Dendritic cell treated with granulocyte-macrophage colony-stimulating factor and Interleukin-4, amounts not matched to agents 40 ng/mL and 50 ng/mL, for 4 days (primary cell): ENCODE data around the gene CACFD1.
A peak's percentile ranks its signal among the peaks of the same experiment; 100 is the strongest.

Experiments used
- H3K27ac Mint-ChIP-seq: one replicate; pipeline ENCODE4 v1.8.0; 2022; ENCODE audit warnings: mild to moderate bottlenecking, mixed read lengths
- H3K27me3 Mint-ChIP-seq: one replicate; pipeline ENCODE4 v1.8.0; 2022; ENCODE audit warnings: mild to moderate bottlenecking, mixed read lengths
- H3K36me3 Mint-ChIP-seq: one replicate; pipeline ENCODE4 v1.8.0; 2022; ENCODE audit warnings: low read depth, mixed read lengths
- H3K4me1 Mint-ChIP-seq: one replicate; pipeline ENCODE4 v1.8.0; 2022; ENCODE audit warnings: low read depth, mixed read lengths
- H3K4me3 Mint-ChIP-seq: one replicate; pipeline ENCODE4 v1.8.0; 2022; ENCODE audit warnings: mild to moderate bottlenecking, moderate library complexity, mixed read lengths
- H3K9me3 Mint-ChIP-seq: one replicate; pipeline ENCODE4 v1.8.0; 2022; ENCODE audit warnings: mixed read lengths
- intact Hi-C: fragments of 100-400 bp; cut with micrococcal nuclease; formaldehyde crosslinking; loops from one replicate; pipeline ENCODE4 v1.15.0; 2022

The CACFD1 gene

DNA sequence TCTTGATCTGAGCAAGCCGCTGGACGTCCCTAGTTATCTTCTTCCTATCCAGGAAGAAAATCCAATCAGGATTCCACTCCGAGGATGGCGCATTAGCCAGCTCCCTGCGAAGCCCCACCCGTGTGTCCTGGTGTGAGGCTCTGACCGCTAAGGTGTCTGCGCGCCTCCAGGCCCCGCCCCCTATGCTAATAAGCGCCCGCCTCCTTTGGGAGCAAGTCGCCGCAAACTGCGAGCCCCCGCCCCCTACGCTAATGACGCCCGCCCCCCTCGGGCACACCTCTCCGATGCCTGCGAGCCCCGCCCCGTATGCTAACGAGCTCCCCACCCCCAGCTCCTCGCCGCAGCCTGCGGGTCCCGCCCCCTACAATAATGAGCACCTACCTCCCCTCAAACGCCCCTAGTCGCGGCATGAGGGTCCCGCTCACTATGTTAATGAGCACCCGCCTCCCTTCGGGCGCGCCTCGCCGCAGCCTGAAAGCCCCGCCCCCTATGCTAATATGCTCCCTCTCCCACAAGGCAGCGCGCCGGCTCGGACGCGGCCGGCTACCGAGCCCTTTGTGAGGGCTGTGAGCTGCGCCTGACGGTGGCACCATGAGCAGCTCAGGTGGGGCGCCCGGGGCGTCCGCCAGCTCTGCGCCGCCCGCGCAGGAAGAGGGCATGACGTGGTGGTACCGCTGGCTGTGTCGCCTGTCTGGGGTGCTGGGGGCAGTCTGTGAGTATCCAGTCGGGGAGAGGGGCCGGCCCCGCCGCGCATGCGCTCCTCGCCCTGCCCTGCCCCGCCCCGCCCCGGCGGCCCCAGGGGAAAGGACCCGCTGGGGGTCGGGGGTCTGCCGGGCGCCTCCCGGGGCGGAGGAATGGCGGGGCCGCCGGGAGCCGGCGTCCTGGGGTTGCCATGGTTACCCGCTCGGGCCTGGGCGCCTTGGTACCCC lies at the start of gene CACFD1:
TSS of gene CACFD1 (plus strand) at position 503 of the 929 bp plus-strand sequence. CDS start at position 592, 89 bp downstream.
- Mint-ChIP-seq H3K4me3 (peak within 1 kb of the TSS; percentile 98), H3K4me1 (peaks cover 49% of the 10 kb centered on the region), H3K27me3 (peaks cover 38% of the 10 kb centered on the region), H3K36me3 (peaks cover 6% of the 10 kb centered on the region), H3K9me3 (no peaks in the 10 kb centered on the region), H3K27ac (peak within 1 kb of the TSS; percentile 91)
- intact Hi-C loops, result loop anchor here (2.0 to 5.0 kb wide), 2 partner anchors 19 to 37 kb away; partner anchors contain the start of genes ADAMTS13 and SLC2A6

DNA sequence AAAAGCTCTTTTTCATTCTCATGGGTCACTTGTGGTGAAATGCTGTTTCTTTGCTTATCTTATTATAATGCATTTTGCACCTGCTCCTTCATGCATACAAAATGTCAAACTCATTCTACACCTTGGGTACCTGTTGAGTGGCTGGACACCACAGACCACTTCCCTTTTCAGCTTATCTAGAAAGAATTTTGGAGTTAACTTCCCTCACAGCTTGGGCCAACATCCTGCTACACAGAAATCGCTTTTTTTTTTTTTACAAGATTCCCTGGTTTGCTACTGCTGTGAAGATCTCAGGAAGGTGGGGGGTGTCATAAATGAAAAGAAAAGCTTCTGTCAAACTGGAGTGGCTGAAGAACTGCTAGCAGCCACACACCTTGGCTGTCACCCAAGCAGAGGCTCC lies 44.6 kb upstream of the CACFD1 start:
- H3K4me1 Mint-ChIP-seq, result peaks cover 42% of the 10 kb centered on the region
- H3K36me3 Mint-ChIP-seq, result peaks cover 70% of the 10 kb centered on the region
- H3K9me3 Mint-ChIP-seq, result no peaks in the 10 kb centered on the region
- H3K27ac Mint-ChIP-seq, result no peak overlapping the region
- no peak overlapping the region for H3K4me3 Mint-ChIP-seq
- intact Hi-C loops, result no loop called here
- no peaks in the 10 kb centered on the region for H3K27me3 Mint-ChIP-seq

DNA sequence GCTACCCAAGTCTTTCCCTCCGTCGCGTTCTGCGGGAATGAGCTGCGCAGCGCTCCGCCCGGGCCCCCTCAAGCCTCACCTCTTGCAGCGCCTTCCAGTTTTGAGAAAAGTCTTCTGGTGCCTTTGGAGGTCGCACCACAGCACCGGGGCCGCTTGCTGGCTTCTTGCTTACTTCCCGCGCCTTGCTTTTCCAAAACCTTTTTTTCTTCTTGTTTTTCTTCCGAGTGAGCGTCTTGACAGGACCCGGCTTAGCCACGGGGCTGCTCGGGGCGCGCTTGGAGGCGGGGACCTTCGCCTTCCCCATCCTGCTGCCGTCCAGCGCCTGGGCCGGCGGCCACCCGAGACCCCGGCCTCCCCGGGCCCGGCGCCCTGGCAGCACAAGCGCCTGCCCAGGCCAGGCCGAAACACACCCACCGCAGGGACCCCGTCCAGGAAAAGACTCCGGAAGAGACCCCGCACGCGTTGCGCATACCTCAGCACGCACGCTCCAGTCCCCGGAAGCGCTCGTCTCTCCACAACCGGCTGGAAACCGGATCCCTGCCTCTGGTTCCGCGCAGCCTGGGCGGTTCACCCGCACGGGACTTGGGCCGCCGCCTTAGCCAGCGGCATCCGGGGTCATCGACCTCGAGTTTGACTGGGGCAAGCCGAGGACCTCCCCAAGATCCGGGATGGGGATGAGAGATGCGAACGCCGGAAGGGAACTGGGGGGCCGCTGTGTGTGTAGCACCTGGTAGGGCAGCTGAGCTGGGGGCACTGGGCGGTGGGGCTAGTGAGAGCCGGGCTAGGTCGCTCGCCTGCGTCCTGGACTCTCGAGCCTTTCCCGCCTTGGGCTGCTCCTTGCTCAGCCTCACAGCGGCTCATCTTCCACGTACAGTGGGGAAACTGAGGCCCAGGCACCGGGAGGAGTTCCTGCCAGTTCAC lies 42.0 kb upstream of the CACFD1 start, which contains the start of gene REXO4:
TSS of gene REXO4 (minus strand) at position 470 of the 921 bp plus-strand sequence. CDS start at position 304, 166 bp downstream.
- peaks cover 42% of the 10 kb centered on the region for H3K4me1 Mint-ChIP-seq
- intact Hi-C loops, result no loop called here
- peaks cover 44% of the 10 kb centered on the region for H3K36me3 Mint-ChIP-seq
- H3K27me3 Mint-ChIP-seq, result peaks cover 2% of the 10 kb centered on the region
- peak within 1 kb of the TSS; percentile 93 for H3K27ac Mint-ChIP-seq
- peak within 1 kb of the TSS; percentile 92 for H3K4me3 Mint-ChIP-seq
- no peaks in the 10 kb centered on the region for H3K9me3 Mint-ChIP-seq

DNA sequence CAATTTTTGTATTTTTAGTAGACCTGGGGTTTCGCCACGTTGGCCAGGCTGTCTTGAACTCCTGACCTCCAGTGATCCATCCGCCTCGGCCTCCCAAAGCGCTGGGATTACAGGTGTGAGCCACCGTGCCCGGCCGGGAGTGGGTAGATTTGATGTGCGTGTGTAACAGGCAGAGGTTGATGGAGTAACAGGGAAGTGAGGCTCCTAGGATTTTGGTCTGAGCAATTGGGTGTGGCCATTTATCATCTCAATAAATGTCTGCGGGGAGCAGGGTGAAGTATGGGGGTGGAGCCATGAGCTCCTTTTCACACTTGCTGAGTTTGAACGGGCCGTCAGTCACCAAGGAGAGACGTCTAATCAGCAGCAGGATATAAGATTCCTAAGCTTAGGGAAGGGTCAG lies 40.8 kb upstream of the CACFD1 start:
- Mint-ChIP-seq H3K27me3 (peaks cover 3% of the 10 kb centered on the region), H3K4me1 (peaks cover 40% of the 10 kb centered on the region), H3K9me3 (no peaks in the 10 kb centered on the region), H3K4me3 (peak overlapping the region; percentile 92), H3K27ac (no peak overlapping the region), H3K36me3 (peaks cover 32% of the 10 kb centered on the region)
- intact Hi-C loops, result no loop called here

DNA sequence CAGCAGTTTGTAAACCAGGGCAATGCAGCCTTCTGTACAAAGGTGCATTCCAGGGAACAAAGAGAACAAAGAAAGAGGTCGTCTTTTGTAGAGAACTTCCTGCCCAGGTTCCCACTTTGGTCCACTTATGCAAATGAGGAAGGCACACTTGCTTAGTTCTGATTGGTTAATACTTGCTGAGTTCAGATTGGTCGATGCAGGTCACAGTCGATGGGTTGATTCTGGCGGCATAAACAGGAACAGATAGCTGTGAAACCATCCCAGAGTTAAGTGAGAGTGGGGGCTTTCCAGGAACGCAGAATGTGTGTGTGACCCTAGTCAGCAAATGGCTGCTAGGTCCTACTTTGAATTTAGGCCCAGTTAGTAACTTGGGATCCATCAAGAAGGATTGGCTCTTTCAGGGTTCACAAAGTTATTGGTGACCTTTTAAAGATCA lies 39.4 kb upstream of the CACFD1 start:
- intact Hi-C loops, result loop anchor here (5.0 kb wide), 1 partner anchor 37 kb away; the partner anchor contains the start of gene CACFD1
- H3K36me3 Mint-ChIP-seq, result peaks cover 18% of the 10 kb centered on the region
- no peak overlapping the region for H3K4me3 Mint-ChIP-seq
- H3K27me3 Mint-ChIP-seq, result peaks cover 4% of the 10 kb centered on the region
- H3K4me1 Mint-ChIP-seq, result peaks cover 31% of the 10 kb centered on the region
- H3K27ac Mint-ChIP-seq, result no peak overlapping the region
- H3K9me3 Mint-ChIP-seq, result no peaks in the 10 kb centered on the region

DNA sequence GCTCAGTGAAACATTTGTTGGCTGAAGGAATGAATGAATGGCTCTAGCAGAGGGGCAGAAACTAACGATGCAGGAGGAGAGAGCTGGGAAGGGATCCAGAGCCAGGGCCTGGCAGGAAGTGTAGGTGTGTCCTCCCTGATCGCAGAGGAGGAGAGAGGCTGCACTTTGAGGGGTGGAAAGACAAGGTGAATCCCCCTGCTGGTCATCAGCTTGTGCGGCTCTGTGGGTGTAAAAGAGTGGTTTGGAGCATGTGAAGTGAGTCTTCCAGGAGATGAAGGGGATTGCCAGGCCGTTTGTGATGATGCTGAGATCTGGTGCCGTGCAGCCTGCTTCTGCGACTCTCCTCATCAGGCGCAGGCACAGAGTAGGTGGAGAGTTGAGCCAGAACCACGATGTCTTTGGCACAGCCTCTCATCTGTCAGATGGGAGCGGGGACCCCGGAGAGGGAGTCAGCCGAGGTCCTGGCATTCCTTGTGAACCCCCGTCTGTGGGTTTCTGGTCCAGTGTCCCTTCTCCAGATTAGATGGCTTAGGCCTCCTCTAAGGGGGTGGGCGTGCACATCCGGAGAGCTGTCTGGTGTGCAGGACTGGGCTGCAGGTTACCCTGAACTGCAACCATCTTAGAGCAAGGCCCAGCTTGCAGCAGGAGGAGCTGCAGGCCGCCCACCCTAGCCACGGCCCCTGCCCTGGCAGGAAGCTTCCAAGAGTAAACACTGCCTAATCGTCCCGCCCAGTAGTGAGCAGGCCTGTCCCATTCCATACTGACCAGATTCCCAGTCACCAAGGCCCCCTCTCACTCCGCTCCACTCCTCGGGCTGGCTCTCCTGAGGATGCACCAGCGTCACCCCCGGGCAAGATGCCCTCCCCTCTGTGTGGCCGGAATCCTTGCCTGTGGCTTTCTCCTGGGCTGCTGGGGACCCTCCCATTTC lies 37.9 kb upstream of the CACFD1 start, which contains the start of gene ADAMTS13:
TSS of gene ADAMTS13 (plus strand) at position 753 of the 928 bp plus-strand sequence. CDS start at position 830, 77 bp downstream.
- Mint-ChIP-seq H3K27ac (no peak within 1 kb of the TSS), H3K27me3 (peaks cover 16% of the 10 kb centered on the region), H3K4me3 (no peak within 1 kb of the TSS), H3K9me3 (no peaks in the 10 kb centered on the region), H3K36me3 (peaks cover 12% of the 10 kb centered on the region), H3K4me1 (peaks cover 16% of the 10 kb centered on the region)
- intact Hi-C loops, result loop anchor here (5.0 kb wide), 1 partner anchor 35 kb away; the partner anchor contains the start of gene CACFD1

DNA sequence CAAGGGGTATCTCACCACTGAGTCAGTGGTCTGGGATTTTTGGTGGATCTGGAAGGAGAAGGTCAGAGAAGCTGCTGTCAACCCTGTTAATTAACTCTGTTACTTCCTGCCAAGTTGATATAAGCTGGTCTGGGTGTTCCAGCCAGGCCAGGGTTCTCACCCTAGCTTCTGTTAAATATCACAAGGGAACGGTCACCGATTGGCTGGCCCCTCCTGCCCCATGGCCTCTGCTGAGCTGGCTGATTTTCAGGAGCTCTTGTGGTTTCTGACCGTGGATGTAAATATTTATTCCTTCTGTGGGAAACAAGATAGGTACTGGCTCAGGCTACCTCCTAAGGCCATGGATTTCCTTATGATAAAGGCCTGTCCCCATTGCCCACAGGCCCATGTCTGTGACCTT lies 36.6 kb upstream of the CACFD1 start:
- H3K4me3 Mint-ChIP-seq, result no peak overlapping the region
- H3K27ac Mint-ChIP-seq, result no peak overlapping the region
- peaks cover 12% of the 10 kb centered on the region for H3K4me1 Mint-ChIP-seq
- no peaks in the 10 kb centered on the region for H3K9me3 Mint-ChIP-seq
- intact Hi-C loops, result loop anchor here (5.0 kb wide), 1 partner anchor 34 kb away; the partner anchor contains the start of gene CACFD1
- peaks cover 2% of the 10 kb centered on the region for H3K36me3 Mint-ChIP-seq
- H3K27me3 Mint-ChIP-seq, result peaks cover 30% of the 10 kb centered on the region

DNA sequence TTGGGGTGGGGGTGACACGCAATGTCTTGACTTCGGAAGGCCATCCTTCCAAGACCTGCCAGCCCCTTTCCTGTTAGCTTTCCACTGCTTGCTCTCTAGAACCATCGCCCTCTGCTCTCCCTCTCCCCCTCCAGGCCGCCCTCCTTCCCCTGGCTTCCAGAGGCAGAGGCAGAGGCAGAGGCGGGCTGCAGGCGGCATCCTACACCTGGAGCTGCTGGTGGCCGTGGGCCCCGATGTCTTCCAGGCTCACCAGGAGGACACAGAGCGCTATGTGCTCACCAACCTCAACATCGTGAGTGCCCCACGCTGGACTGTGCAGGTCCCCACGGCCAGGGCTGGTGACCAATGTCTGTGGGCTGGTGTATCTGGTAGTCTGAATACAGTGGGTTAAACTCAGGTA lies 35.6 kb upstream of the CACFD1 start:
- Mint-ChIP-seq H3K27ac (no peak overlapping the region), H3K4me3 (no peak overlapping the region), H3K4me1 (peaks cover 3% of the 10 kb centered on the region), H3K36me3 (no peaks in the 10 kb centered on the region), H3K9me3 (no peaks in the 10 kb centered on the region), H3K27me3 (peaks cover 37% of the 10 kb centered on the region)
- intact Hi-C loops, result loop anchor here (5.0 kb wide), 1 partner anchor 33 kb away; the partner anchor contains the start of gene CACFD1

DNA sequence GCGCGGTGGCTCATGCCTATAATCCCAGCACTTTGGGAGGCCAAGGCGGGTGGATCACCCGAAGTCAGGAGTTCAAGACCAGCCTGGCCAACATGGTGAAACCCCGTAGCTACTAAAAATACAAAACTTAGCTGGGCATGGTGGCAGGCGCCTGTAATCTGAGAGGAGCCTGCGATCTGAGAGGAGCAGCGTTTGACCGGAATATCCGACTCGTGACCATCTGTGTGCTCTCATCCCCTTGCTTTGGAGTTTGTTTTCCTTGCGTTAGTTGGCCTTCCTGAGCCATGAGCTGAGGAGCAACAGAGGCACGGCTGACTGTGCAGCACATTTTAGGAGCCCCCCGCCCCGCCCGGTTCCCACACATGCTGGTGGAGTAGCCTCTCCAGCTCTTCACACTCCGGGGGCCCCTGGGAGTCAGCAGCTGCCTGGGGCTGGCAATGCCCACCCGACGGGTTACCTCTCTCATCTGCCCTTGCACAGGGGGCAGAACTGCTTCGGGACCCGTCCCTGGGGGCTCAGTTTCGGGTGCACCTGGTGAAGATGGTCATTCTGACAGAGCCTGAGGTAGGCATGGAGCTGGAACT lies 34.6 kb upstream of the CACFD1 start:
- H3K4me1 Mint-ChIP-seq, result no peaks in the 10 kb centered on the region
- no peak overlapping the region for H3K4me3 Mint-ChIP-seq
- H3K27me3 Mint-ChIP-seq, result peaks cover 46% of the 10 kb centered on the region
- no peaks in the 10 kb centered on the region for H3K36me3 Mint-ChIP-seq
- H3K9me3 Mint-ChIP-seq, result no peaks in the 10 kb centered on the region
- intact Hi-C loops, result no loop called here
- H3K27ac Mint-ChIP-seq, result no peak overlapping the region

DNA sequence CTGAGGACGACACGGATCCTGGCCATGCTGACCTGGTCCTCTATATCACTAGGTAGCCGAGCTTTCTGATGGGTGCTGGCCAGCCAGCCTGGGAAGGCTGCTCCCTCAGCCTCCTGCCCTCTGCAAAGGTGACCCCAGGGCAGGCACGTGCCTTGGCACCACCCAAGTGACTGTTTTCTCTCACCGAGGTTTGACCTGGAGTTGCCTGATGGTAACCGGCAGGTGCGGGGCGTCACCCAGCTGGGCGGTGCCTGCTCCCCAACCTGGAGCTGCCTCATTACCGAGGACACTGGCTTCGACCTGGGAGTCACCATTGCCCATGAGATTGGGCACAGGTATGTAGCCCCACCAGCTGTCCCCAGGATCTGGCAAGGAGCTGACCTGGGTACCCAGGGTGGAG lies 33.8 kb upstream of the CACFD1 start:
- H3K36me3 Mint-ChIP-seq, result no peaks in the 10 kb centered on the region
- peaks cover 52% of the 10 kb centered on the region for H3K27me3 Mint-ChIP-seq
- no peaks in the 10 kb centered on the region for H3K4me1 Mint-ChIP-seq
- H3K4me3 Mint-ChIP-seq, result no peak overlapping the region
- intact Hi-C loops, result no loop called here
- H3K27ac Mint-ChIP-seq, result no peak overlapping the region
- no peaks in the 10 kb centered on the region for H3K9me3 Mint-ChIP-seq

DNA sequence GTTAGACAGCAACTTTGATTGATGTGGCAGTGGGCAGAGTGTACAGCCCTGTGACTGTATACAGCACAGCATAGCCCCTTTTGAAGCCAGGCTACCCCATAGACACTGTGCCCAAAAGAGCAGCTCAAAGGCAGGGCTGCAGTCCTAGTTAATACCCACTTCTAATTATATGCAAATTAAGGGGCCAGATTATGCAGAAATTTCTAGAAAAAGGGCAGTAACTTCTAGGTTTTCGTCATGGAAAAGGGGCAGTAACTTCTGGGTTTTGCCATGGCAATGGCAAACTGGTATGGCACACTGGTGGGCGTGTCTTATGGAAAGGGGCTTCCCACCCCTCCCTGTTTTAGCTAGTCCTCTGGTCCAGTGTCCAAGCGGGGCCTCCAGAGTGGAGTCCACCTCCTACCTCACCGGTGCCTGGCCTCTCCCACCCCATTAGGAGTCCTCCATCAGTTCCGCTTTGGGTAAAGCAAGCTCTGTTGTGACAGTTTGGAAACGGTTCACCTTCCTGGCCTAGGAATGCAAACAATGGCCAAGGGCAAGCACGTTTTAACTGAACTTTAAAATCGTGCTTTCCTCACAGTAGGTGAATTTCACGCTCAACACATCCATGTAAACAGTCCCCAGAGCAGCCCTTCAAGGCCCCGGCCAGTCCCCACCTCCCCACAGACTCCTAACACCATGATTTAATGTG lies 32.0 kb upstream of the CACFD1 start:
- no peak overlapping the region for H3K4me3 Mint-ChIP-seq
- no peaks in the 10 kb centered on the region for H3K36me3 Mint-ChIP-seq
- H3K9me3 Mint-ChIP-seq, result no peaks in the 10 kb centered on the region
- intact Hi-C loops, result no loop called here
- peaks cover 53% of the 10 kb centered on the region for H3K27me3 Mint-ChIP-seq
- H3K4me1 Mint-ChIP-seq, result no peaks in the 10 kb centered on the region
- H3K27ac Mint-ChIP-seq, result no peak overlapping the region

DNA sequence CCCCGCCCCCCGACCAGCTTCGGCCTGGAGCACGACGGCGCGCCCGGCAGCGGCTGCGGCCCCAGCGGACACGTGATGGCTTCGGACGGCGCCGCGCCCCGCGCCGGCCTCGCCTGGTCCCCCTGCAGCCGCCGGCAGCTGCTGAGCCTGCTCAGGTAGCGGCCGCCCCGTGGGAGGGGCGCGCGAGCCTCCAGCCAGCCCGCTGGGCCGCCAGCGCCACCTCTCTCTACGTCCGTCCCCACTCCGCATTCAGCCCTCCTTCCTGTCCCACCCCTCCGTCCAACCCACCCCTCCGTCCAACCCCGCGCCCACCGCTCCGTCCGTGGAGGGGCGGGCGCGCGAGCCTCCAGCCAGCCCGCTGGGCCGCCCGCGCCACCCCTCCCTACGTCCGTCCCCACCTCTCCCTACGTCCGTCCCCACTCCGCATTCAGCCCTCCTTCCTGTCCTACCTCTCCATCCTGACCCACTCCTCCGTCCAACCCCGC lies 31.1 kb upstream of the CACFD1 start:
- intact Hi-C loops, result no loop called here
- Mint-ChIP-seq H3K4me1 (no peaks in the 10 kb centered on the region), H3K36me3 (no peaks in the 10 kb centered on the region), H3K9me3 (no peaks in the 10 kb centered on the region), H3K27me3 (peaks cover 54% of the 10 kb centered on the region), H3K27ac (no peak overlapping the region), H3K4me3 (no peak overlapping the region)
